ENCODE results near the gene BCLAF1.
"Not testable (repeated sequence)": the region's sequence is repeated elsewhere in the genome, so short reads cannot be mapped to it uniquely, and the experiment has no call there.

DNA sequence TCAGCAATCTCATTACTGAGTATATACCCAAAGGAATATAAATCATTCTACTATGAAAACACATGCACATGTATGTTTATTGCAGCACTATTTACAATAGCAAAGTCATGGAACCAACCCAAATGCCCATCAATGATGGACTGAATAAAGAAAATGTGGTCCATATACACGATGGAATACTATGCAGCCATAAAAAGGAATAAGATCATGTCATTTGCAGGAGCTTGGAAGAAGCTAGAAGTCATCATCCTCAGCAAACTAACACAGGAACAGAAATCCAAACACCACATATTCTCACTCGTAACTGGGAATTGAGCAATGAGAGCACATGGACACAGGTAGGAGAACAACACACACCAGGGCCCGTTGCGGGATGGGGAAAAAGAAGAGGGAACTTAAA is 64.7 kb downstream of the BCLAF1 start:
- TF ChIP-seq, protein P1, sequence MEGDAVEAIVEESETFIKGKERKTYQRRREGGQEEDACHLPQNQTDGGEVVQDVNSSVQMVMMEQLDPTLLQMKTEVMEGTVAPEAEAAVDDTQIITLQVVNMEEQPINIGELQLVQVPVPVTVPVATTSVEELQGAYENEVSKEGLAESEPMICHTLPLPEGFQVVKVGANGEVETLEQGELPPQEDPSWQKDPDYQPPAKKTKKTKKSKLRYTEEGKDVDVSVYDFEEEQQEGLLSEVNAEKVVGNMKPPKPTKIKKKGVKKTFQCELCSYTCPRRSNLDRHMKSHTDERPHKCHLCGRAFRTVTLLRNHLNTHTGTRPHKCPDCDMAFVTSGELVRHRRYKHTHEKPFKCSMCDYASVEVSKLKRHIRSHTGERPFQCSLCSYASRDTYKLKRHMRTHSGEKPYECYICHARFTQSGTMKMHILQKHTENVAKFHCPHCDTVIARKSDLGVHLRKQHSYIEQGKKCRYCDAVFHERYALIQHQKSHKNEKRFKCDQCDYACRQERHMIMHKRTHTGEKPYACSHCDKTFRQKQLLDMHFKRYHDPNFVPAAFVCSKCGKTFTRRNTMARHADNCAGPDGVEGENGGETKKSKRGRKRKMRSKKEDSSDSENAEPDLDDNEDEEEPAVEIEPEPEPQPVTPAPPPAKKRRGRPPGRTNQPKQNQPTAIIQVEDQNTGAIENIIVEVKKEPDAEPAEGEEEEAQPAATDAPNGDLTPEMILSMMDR (conservative IDR thresholded peaks at IDR 0.05; ENCODE audit: low read depth in 2 of 2) = not testable (repeated sequence)
- TF ChIP-seq CREB1 (CRISPR knock-in tag; IDR thresholded peaks at IDR 0.05; ENCODE audit: low read depth); EZH2 (IDR thresholded peaks at IDR 0.05; ENCODE audit: low read depth, unreplicated experiment); EZH2phosphoT487 (IDR thresholded peaks at IDR 0.05; ENCODE audit: unreplicated experiment); JUNB (IDR thresholded peaks at IDR 0.05; ENCODE audit: unreplicated experiment); STAT1 (IDR thresholded peaks at IDR 0.05; ENCODE audit: unreplicated experiment); POLR2AphosphoS5 (IDR thresholded peaks at IDR 0.05; ENCODE audit: low read depth); NANOG (IDR thresholded peaks at IDR 0.05; ENCODE audit: borderline replicate concordance); ZNF114 (CRISPR knock-in tag; IDR thresholded peaks at IDR 0.05); ZNF331 (CRISPR knock-in tag; IDR thresholded peaks at IDR 0.05; ENCODE audit: low read depth): not testable (repeated sequence)
- TF ChIP-seq, protein P2, sequence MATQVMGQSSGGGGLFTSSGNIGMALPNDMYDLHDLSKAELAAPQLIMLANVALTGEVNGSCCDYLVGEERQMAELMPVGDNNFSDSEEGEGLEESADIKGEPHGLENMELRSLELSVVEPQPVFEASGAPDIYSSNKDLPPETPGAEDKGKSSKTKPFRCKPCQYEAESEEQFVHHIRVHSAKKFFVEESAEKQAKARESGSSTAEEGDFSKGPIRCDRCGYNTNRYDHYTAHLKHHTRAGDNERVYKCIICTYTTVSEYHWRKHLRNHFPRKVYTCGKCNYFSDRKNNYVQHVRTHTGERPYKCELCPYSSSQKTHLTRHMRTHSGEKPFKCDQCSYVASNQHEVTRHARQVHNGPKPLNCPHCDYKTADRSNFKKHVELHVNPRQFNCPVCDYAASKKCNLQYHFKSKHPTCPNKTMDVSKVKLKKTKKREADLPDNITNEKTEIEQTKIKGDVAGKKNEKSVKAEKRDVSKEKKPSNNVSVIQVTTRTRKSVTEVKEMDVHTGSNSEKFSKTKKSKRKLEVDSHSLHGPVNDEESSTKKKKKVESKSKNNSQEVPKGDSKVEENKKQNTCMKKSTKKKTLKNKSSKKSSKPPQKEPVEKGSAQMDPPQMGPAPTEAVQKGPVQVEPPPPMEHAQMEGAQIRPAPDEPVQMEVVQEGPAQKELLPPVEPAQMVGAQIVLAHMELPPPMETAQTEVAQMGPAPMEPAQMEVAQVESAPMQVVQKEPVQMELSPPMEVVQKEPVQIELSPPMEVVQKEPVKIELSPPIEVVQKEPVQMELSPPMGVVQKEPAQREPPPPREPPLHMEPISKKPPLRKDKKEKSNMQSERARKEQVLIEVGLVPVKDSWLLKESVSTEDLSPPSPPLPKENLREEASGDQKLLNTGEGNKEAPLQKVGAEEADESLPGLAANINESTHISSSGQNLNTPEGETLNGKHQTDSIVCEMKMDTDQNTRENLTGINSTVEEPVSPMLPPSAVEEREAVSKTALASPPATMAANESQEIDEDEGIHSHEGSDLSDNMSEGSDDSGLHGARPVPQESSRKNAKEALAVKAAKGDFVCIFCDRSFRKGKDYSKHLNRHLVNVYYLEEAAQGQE (IDR thresholded peaks at IDR 0.05; ENCODE audit: unreplicated experiment) = not testable (repeated sequence)
- TF ChIP-seq, protein P3, sequence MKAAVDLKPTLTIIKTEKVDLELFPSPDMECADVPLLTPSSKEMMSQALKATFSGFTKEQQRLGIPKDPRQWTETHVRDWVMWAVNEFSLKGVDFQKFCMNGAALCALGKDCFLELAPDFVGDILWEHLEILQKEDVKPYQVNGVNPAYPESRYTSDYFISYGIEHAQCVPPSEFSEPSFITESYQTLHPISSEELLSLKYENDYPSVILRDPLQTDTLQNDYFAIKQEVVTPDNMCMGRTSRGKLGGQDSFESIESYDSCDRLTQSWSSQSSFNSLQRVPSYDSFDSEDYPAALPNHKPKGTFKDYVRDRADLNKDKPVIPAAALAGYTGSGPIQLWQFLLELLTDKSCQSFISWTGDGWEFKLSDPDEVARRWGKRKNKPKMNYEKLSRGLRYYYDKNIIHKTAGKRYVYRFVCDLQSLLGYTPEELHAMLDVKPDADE (IDR thresholded peaks at IDR 0.05) = not testable (repeated sequence)
- TF ChIP-seq, protein P4, sequence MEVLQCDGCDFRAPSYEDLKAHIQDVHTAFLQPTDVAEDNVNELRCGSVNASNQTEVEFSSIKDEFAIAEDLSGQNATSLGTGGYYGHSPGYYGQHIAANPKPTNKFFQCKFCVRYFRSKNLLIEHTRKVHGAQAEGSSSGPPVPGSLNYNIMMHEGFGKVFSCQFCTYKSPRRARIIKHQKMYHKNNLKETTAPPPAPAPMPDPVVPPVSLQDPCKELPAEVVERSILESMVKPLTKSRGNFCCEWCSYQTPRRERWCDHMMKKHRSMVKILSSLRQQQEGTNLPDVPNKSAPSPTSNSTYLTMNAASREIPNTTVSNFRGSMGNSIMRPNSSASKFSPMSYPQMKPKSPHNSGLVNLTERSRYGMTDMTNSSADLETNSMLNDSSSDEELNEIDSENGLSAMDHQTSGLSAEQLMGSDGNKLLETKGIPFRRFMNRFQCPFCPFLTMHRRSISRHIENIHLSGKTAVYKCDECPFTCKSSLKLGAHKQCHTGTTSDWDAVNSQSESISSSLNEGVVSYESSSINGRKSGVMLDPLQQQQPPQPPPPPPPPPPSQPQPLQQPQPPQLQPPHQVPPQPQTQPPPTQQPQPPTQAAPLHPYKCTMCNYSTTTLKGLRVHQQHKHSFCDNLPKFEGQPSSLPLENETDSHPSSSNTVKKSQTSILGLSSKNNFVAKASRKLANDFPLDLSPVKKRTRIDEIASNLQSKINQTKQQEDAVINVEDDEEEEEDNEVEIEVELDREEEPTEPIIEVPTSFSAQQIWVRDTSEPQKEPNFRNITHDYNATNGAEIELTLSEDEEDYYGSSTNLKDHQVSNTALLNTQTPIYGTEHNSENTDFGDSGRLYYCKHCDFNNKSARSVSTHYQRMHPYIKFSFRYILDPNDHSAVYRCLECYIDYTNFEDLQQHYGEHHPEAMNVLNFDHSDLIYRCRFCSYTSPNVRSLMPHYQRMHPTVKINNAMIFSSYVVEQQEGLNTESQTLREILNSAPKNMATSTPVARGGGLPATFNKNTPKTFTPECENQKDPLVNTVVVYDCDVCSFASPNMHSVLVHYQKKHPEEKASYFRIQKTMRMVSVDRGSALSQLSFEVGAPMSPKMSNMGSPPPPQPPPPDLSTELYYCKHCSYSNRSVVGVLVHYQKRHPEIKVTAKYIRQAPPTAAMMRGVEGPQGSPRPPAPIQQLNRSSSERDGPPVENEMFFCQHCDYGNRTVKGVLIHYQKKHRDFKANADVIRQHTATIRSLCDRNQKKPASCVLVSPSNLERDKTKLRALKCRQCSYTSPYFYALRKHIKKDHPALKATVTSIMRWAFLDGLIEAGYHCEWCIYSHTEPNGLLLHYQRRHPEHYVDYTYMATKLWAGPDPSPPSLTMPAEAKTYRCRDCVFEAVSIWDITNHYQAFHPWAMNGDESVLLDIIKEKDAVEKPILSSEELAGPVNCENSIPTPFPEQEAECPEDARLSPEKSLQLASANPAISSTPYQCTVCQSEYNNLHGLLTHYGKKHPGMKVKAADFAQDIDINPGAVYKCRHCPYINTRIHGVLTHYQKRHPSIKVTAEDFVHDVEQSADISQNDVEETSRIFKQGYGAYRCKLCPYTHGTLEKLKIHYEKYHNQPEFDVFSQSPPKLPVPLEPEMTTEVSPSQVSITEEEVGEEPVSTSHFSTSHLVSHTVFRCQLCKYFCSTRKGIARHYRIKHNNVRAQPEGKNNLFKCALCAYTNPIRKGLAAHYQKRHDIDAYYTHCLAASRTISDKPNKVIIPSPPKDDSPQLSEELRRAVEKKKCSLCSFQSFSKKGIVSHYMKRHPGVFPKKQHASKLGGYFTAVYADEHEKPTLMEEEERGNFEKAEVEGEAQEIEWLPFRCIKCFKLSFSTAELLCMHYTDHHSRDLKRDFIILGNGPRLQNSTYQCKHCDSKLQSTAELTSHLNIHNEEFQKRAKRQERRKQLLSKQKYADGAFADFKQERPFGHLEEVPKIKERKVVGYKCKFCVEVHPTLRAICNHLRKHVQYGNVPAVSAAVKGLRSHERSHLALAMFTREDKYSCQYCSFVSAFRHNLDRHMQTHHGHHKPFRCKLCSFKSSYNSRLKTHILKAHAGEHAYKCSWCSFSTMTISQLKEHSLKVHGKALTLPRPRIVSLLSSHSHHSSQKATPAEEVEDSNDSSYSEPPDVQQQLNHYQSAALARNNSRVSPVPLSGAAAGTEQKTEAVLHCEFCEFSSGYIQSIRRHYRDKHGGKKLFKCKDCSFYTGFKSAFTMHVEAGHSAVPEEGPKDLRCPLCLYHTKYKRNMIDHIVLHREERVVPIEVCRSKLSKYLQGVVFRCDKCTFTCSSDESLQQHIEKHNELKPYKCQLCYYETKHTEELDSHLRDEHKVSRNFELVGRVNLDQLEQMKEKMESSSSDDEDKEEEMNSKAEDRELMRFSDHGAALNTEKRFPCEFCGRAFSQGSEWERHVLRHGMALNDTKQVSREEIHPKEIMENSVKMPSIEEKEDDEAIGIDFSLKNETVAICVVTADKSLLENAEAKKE (CRISPR knock-in tag; IDR thresholded peaks at IDR 0.05) = not testable (repeated sequence)

Measured in GM23338 (cell line).